GDM1 (cell line): ENCODE data around the gene MAN2A2.

Experiments used
- DNase-seq: peaks from one replicate; lab custom pipeline; 2025; lab: John Stamatoyannopoulos, UW

The MAN2A2 gene

GRCh38 chr15:90902840-90903732, at the start of gene MAN2A2:
Gene MAN2A2 (plus strand): TSS chr15:90903302. CDS start chr15:90904208, 906 bp downstream.
- peak; percentile 51 for DNase-seq

DNA sequence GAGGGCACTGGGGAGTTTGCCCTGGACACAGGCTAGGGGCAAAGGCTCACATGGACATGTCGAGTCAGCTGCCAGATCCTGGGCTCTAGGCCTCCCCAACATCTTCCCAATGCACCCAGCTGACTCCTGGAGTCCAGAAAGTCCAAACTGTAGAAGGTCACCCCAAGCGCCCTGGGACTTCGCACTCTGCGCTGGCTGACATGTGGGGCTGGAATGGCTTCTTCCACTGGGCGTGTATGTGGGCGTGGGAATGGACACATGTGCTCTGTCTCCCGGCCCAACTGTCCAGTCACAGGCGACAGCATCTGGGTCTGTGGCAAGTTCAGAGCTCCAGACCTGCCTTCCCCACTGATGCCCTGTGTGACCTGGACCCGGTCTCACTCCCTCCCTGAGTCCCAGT, 48.0 kb upstream of the MAN2A2 start:
- DNase-seq = no peak

GRCh38 chr15:90857337-90857736, 45.8 kb upstream of the MAN2A2 start:
- DNase-seq = no peak

DNA sequence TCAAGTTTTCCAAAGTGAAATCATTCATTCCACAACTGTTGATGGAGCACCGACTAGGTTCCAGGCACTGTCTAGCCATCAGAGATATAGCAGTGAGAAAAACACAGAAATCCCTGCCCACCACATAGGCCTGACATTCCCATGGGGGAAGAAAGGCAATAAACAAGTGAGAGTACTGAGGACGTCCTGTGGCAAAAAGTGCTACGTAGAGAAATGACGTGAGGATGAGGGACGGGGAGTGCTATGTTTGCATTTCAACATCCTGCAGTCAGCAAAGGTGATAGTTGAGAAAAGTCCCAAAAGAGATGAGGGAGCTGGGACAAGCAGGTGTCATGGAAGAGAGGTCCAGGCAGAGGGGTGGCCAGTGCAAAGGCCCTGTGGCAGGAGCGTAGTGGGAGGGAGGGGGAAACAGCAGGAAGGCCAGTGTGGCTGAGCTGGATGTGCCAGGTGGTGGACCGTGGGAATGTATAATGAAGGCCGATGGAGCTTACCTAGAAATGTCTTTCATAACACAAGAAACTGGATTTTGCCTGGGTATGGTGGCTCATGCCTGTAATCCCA, 45.1 kb upstream of the MAN2A2 start:
- no peak for DNase-seq

GRCh38 chr15:90859234-90860131, 43.6 kb upstream of the MAN2A2 start:
- no peak for DNase-seq

GRCh38 chr15:90860450-90860849, 42.7 kb upstream of the MAN2A2 start:
- DNase-seq = no peak

GRCh38 chr15:90860942-90861675, 42.0 kb upstream of the MAN2A2 start:
- no peak for DNase-seq

DNA sequence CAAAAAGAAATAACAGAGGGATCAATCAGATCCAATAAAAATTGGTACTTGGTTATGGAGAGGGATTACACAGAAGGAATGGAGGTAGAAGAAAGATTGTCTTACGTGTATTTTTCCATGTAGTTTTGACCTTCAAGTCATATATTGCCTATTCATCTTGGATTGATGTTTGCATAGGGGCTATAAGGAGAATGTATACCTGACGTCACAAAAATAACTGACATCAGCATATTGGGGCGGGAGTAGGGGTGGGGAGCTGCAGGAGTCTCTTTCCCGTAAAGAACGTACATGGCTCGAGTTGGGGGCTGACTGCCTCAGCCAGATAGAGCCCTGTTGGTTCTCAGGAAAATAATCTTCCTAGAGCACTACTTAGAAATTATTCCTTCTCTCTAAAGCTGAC, 40.6 kb upstream of the MAN2A2 start:
- no peak for DNase-seq

GRCh38 chr15:90862964-90863778, 39.9 kb upstream of the MAN2A2 start:
- no peak for DNase-seq

- DNase-seq = no peak
Observed at GRCh38 chr15:90863987-90864386, 39.1 kb upstream of the MAN2A2 start.

DNA sequence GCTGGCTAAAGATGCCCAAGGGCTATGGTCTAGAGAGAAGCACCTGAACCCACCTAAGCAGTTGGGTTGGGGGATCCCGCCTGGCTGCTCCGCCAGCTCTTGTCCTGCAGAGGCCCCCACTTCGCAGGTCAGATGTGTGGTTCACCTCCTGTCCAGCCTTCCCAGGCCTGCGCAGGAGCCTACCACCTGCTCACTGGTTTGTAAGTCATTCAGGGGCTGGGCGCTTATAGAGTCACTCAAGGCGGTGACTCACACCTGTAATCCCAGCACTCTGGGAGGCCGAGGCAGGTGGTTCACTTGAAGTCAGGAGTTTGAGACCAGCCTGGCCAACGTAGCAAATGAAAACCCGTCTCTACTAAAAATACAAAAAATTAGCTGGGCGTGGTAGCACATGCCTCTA, 38.6 kb upstream of the MAN2A2 start:
- DNase-seq = no peak

GRCh38 chr15:90865702-90866101, 37.4 kb upstream of the MAN2A2 start:
- DNase-seq = no peak

DNA sequence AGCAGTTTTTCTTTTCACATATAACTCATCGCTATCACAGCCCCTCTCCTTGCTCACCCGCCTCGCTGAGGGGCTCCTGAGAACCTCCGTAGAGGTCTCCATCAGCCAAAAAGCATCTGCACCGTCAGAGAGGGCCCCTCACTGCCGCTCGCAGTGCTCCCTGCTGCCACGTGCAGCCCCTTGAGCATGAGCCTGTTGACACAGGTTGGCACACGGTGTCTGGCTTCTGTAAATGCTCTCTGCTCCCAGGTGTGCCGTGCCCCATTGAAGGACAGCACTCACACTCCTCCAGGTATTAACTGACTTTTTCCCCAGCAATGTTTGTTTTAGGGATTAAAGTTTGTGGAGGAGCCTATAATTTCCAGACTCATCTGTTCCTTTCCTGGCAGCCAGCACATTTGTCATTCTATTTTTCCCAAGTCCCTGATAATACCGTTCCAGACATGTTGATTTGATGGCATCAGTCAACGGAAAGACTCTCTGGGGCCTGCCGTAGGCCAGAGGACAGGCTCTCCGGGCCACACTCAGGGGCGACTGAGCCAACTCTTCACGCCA, 36.9 kb upstream of the MAN2A2 start:
- no peak for DNase-seq

DNA sequence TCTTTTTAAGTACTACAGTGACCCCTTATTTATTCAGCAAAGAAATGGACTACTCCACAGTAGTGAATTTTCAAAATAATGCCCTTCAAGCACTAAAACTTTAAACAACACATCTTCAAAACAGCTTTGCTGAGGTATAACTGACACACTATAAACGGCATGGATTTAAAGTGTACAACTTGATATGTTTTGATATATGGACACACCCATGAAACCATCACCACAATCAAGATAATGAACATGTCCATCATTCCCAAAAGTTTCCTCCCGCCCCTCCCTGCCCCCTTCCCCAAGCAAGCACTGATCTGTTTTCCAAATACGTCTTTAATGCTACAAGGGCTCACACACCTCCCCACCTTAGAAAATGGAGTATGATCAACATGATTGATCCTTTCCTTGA, 36.3 kb upstream of the MAN2A2 start:
- no peak for DNase-seq

- no peak for DNase-seq
Observed at GRCh38 chr15:90868261-90868689, 34.8 kb upstream of the MAN2A2 start, which contains the start of gene FURIN. Gene FURIN (plus strand): TSS chr15:90868588. CDS start chr15:90875741, 7,153 bp downstream.

DNA sequence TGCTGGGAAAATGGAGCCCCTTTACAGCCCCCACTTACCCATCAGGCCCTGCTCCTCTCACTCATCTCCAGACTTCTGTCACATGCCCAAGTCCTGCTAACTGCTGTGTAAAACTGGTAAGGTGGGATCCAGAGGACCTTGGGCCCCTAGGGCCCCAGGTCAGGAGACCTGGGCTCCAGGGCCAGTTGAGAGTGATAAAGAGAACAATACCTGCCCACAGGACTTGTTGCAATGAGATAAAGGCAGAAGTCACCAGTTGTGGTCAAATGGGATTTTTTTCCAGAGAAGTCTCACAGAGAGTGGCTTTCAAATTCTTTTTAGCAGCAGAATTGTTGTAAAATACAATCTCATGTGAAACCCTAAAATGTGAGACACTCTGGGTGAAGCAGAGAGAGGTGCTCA, 34.0 kb upstream of the MAN2A2 start:
- no peak for DNase-seq

DNA sequence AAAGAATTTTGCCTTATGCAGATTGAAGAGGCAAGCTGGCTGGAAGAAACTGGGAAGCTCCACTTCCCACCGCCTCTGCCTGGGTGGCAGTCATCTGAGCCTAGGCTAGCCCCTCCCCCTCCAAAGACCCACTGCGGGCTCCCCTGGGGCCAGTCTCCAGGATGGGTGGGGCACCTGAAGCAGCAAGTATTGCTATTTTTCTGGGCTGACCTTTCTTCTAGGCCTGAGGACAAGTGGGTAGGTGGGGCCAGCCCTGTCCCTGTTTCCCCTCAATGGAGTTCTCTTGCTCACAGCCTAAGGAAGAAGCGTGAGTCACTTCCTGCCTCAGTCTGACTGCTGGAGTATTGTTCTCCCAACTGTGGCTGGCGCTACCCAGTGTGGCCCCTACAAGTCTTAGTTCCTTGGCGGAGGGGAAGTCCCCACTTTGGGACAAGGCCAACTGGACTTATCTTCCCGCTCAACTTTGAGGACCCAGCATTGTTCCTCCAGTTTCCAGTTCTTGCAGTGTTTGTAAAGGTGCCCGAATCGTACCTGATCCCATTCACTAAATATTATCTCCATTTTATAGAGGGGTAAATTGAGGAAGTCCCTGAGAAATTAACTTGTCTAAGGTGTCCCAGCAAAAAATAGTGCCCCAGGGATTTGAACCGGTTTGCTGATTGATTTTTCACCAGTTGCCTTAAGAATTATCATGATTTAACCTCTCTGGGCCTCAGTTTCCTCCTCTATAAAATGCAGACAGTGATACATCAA, 33.3 kb upstream of the MAN2A2 start:
- DNase-seq = peak; percentile 78

GRCh38 chr15:90870354-90871138, 32.6 kb upstream of the MAN2A2 start:
- DNase-seq = no peak

GRCh38 chr15:90871139-90871715, 31.9 kb upstream of the MAN2A2 start:
- DNase-seq = no peak
